HUES64 (cell line): ENCODE data around the gene TBC1D14.

Source experiments
- H3K27ac ChIP-seq: 2 replicates; pipeline ENCODE4 v1.7.0; 2013; ENCODE audit warnings: low read depth, low read length, inconsistent platforms
- H3K27me3 ChIP-seq: 2 replicates; pipeline ENCODE4 v1.6.1; 2013; ENCODE audit warnings: mild to moderate bottlenecking, low read length; ENCODE audit not compliant: insufficient read depth
- H3K36me3 ChIP-seq: 2 replicates; pipeline ENCODE4 v1.6.1; 2013; ENCODE audit warnings: mild to moderate bottlenecking, low read length; ENCODE audit not compliant: insufficient read depth
- H3K4me1 ChIP-seq: 2 replicates; pipeline ENCODE4 v1.6.1; 2013; ENCODE audit warnings: mild to moderate bottlenecking, low read length, moderate library complexity; ENCODE audit not compliant: insufficient read depth
- H3K4me3 ChIP-seq: 2 replicates; pipeline ENCODE4 v1.5.1; 2013; ENCODE audit warnings: mild to moderate bottlenecking, low read length, moderate library complexity
- H3K9ac ChIP-seq: 2 replicates; pipeline ENCODE4 v1.6.1; 2013; ENCODE audit warnings: mild to moderate bottlenecking, low read depth, low read length
- H3K9me3 ChIP-seq: 2 replicates; pipeline ENCODE4 v1.6.1; 2013; ENCODE audit warnings: low read depth, low read length; ENCODE audit not compliant: insufficient read depth
- WGBS: fragments of 150-250, 120-280 bp; methylation state at CpG from one replicate; pipeline ENCODE4 v1.1.7; 2013; ENCODE audit warnings: missing lambda C conversion rate; 5-methylcytosine and 5-hydroxymethylcytosine counted together

Gene TBC1D14

DNA sequence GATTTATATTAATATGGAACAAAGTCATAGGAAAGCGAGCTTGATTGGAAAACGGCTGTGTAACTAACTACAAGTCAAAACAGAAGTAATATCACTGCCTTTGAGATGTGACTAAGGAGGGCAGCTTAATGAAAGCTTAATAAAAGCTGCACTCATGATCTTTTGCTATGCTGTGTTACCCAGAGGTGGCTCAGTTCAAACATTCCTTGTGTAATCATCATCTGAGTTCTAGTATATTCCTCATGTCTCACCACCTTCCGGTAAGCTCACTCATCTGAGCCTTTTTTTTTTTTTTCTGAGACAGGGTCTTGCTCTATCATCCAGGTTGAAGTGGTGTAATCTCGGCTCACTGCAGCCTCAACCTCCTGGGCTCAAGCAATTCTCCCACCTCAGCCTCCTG lies 153.2 kb downstream of the TBC1D14 start:
- H3K4me3 ChIP-seq = no peak overlapping the region
- WGBS = 97% methylated on average over 4 of the region's 4 CpGs
- H3K36me3 ChIP-seq = peaks cover 75% of the 10 kb centered on the region
- no peaks in the 10 kb centered on the region for H3K9me3 ChIP-seq
- H3K27ac ChIP-seq = no peak overlapping the region
- no peaks in the 10 kb centered on the region for H3K27me3 ChIP-seq
- H3K4me1 ChIP-seq = no peaks in the 10 kb centered on the region
- no peak overlapping the region for H3K9ac ChIP-seq

DNA sequence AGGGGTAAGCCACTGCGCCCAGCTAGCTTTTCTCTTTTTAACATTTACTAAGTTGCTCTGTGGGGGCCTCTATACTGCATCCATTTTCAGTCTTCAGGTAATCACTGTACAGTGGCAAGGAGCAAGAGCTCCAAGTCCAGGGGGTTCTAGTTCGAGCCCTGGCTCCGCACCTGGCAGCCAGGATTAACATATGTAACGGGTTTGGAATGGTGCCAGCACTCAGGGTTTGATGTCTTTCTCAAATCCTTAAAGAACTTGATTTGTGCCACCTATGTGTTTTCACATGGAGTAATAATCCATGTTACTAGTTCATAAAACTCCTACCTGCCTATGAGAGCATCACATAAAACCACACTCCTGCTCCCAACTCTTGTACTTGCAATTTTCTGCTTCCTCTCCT lies 153.7 kb downstream of the TBC1D14 start:
- H3K27me3 ChIP-seq = no peaks in the 10 kb centered on the region
- H3K27ac ChIP-seq = no peak overlapping the region
- WGBS = 97% methylated on average over 4 of the region's 4 CpGs
- H3K9ac ChIP-seq = no peak overlapping the region
- no peaks in the 10 kb centered on the region for H3K4me1 ChIP-seq
- no peak overlapping the region for H3K4me3 ChIP-seq
- peaks cover 72% of the 10 kb centered on the region for H3K36me3 ChIP-seq
- H3K9me3 ChIP-seq = no peaks in the 10 kb centered on the region

- H3K9me3 ChIP-seq = no peaks in the 10 kb centered on the region
- no peak overlapping the region for H3K27ac ChIP-seq
- 96% methylated on average over 11 of the region's 11 CpGs for WGBS
- H3K4me1 ChIP-seq = no peaks in the 10 kb centered on the region; the same call in 1 of the 2 replicates
- peaks cover 45% of the 10 kb centered on the region for H3K36me3 ChIP-seq
- no peak overlapping the region for H3K9ac ChIP-seq
- H3K27me3 ChIP-seq = peaks cover 21% of the 10 kb centered on the region
- peak overlapping the region; percentile 86; the same call in 1 of the 2 replicates for H3K4me3 ChIP-seq
These were observed 156.4 kb downstream of the TBC1D14 start for GRCh38 chr4:7066006-7066405.

DNA sequence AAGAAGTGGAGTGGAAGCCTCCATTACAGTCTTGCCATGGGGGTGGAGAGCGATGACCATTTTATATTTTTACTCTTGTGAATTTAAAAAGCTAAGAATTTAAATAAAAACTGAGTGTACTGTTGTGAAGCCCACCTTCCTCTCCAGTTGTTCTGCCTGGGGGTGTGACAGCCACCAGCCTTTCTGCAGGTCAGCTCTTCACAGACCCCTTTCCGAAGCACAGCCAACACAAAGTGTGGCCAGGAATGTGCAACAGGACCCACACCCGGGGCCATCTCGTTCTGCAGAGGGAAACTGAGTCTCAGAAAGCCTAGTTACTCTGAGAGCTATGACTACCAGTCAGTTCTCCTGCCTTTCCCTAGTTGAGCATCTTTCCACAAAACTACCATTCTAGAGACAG lies 156.9 kb downstream of the TBC1D14 start:
- Histone ChIP-seq H3K9me3 (no peaks in the 10 kb centered on the region), H3K4me1 (no peaks in the 10 kb centered on the region; the same call in 1 of the 2 replicates), H3K27ac (no peak overlapping the region), H3K27me3 (peaks cover 21% of the 10 kb centered on the region), H3K9ac (no peak overlapping the region), H3K4me3 (peak overlapping the region; percentile 86), H3K36me3 (peaks cover 40% of the 10 kb centered on the region)
- WGBS = 89% methylated on average over 4 of the region's 4 CpGs

GRCh38 chr4:7067126-7067451 lies 157.5 kb downstream of the TBC1D14 start:
- 7% methylated on average over 13 of the region's 13 CpGs for WGBS
- no peaks in the 10 kb centered on the region; the same call in 1 of the 2 replicates for H3K4me1 ChIP-seq
- H3K9me3 ChIP-seq = no peaks in the 10 kb centered on the region
- peaks cover 25% of the 10 kb centered on the region for H3K27me3 ChIP-seq
- H3K27ac ChIP-seq = no peak overlapping the region
- H3K36me3 ChIP-seq = peaks cover 34% of the 10 kb centered on the region
- H3K9ac ChIP-seq = peak overlapping the region; percentile 81
- peak overlapping the region; percentile 86 for H3K4me3 ChIP-seq

DNA sequence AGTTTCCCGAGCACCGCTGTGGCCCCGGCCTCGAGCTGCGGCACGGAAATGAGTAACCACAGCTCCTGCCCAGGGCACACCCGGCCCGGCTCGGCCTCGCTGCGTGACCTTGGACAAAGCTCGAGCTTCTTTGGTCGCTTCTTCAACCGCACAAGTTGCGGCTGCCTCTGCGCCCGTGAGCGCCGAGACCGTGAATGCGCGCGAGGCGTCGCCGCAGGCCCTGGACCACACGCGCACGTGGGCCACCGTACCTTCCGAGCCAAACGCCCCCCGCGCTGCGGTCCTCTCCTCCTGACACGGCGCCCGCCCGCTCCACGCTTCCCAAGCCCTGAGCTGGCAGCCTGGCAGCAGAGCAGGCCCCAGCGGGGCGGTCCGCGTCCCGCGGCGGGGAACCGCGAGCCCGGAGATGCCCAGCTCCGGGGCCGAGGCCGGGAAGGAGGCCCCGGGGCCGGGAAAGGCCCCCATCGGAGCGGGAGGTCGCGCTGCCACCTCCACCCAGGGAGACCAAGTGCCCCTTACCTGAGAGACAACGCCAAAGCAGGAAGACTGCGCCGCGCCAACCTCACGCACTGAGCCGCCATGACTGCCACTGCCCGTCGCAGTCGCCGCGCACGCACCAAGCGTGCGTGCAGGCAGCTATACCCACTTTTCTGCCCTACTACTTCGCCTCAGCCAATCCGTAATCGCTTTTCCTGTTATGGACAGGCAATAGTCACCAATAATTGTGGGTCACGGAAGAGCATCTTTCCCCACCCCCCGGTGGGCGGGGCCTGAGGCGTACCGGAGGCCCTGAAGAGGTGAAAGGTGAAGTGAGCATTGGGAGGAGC lies 158.0 kb downstream of the TBC1D14 start, which contains the start of gene GRPEL1:
Gene GRPEL1 (minus strand): TSS at position 613 of the 827 bp plus-strand sequence. CDS start 32 bp downstream, at position 581.
- Histone ChIP-seq H3K27me3 (peaks cover 28% of the 10 kb centered on the region), H3K9me3 (no peaks in the 10 kb centered on the region), H3K4me3 (peak within 1 kb of the TSS; percentile 86), H3K4me1 (no peaks in the 10 kb centered on the region; the same call in 1 of the 2 replicates), H3K36me3 (peaks cover 32% of the 10 kb centered on the region), H3K27ac (peak within 1 kb of the TSS; percentile 34; the same call in 1 of the 2 replicates), H3K9ac (peak within 1 kb of the TSS; percentile 81)
- WGBS = under 1% methylated on average over 81 of the region's 81 CpGs

DNA sequence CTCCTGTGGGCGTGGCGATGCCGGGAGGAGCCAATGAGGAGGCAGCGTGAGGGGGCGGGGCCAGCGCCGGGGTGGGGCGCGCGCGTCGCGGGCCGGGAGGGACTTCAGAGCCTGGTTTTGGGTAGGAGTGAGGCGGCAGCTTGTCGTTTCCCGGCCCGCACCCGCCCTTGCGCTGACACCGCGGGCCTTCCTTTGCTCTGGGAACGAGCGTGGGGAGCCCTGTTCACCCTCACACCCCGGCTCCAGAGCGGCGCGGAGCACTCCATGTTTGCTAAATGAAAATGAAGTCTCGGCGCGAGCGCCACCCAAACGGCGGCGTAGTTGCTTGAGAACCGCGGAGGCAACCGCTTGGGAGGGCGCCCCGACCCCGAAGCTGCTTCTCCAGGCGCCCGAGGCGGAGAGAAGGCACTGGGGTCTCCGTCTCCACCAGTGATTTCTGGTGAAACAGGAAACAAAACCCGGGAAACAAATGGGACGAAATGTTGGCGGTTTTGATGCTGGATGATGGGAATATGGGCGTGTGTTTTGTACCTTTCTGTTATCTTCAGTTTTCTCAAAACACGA lies 158.7 kb downstream of the TBC1D14 start:
- H3K4me1 ChIP-seq = no peaks in the 10 kb centered on the region; the same call in 1 of the 2 replicates
- H3K27ac ChIP-seq = no peak overlapping the region
- H3K36me3 ChIP-seq = peaks cover 25% of the 10 kb centered on the region
- under 1% methylated on average over 50 of the region's 50 CpGs for WGBS
- no peaks in the 10 kb centered on the region for H3K9me3 ChIP-seq
- peak overlapping the region; percentile 57 for H3K9ac ChIP-seq
- peaks cover 28% of the 10 kb centered on the region for H3K27me3 ChIP-seq
- H3K4me3 ChIP-seq = peak overlapping the region; percentile 74

DNA sequence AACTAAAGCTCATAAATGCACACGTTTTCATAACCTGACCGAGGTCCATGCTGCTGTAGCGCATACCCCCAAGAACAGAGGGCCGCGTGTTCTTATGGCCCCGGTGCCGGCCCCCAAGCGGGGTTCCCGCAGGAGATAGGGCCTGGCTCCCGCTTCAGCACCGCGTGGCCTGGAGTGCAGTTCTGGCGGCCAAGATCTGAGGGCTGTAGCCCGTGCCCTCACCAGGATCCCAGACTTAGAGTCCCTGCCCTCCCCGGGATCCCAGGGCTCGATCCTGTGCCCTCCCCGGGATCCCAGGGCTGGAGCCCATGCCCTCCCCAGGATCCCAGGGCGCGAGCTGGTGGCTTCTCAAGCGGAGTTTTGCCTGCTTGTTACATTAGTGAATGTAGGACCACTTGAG lies 159.3 kb downstream of the TBC1D14 start:
- Histone ChIP-seq H3K4me3 (peak overlapping the region; percentile 74), H3K27me3 (peaks cover 28% of the 10 kb centered on the region), H3K36me3 (peaks cover 19% of the 10 kb centered on the region), H3K9me3 (no peaks in the 10 kb centered on the region), H3K9ac (peak overlapping the region; percentile 57; the same call in 1 of the 2 replicates), H3K4me1 (no peaks in the 10 kb centered on the region; the same call in 1 of the 2 replicates), H3K27ac (no peak overlapping the region)
- WGBS = 10% methylated on average over 20 of the region's 20 CpGs

DNA sequence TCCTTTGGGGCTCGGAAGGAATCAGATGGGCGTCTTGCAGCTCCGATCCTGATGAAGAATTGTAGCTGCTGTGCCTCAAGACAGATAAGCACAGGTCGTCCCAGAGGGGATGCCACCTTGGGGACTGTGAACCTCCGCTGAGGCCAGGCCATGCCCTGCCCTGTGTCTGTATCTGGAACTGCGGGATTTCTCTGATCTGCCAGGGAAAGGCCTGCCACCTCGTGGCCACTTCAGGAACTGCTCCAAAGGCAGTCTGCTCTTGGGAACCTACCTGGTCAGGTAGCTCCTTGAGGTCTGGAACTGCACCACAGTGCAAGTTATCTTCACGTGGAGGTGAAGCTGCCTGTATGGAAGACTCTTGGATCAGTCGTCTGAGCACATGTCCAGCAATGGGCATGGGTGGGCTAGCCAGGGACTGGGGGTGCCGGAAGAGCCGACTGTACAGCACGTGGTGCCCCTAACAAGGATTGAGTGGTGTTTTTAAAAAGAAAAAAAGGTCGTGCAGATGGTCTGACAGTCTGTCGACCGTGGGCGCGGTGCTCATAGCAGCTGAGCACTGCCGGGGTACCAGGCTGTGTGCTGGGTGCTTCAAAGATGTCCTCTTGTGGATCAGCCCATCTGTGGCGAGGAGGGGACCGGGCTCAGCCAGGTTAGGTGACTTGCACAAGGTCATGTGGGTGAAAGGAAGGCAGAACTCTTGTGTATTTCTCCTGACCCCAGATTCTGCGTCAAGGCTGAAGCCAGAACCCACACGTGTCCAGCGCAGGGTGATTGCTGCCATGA lies 161.3 kb downstream of the TBC1D14 start:
- H3K9me3 ChIP-seq = no peaks in the 10 kb centered on the region
- peaks cover 28% of the 10 kb centered on the region for H3K27me3 ChIP-seq
- 49% methylated on average over 23 of the region's 23 CpGs for WGBS
- H3K27ac ChIP-seq = no peak overlapping the region
- no peaks in the 10 kb centered on the region; the same call in 1 of the 2 replicates for H3K4me1 ChIP-seq
- H3K4me3 ChIP-seq = no peak overlapping the region
- H3K36me3 ChIP-seq = 0 out of 2 replicates have a peak, but pooled peaks cover 6% of the 10 kb centered on the region
- H3K9ac ChIP-seq = no peak overlapping the region

GRCh38 chr4:7073059-7073458 lies 163.4 kb downstream of the TBC1D14 start:
- peaks cover 28% of the 10 kb centered on the region for H3K27me3 ChIP-seq
- no peak overlapping the region for H3K27ac ChIP-seq
- H3K9me3 ChIP-seq = no peaks in the 10 kb centered on the region
- no peaks in the 10 kb centered on the region; the same call in 1 of the 2 replicates for H3K4me1 ChIP-seq
- no peaks in the 10 kb centered on the region for H3K36me3 ChIP-seq
- no peak overlapping the region for H3K9ac ChIP-seq
- no peak overlapping the region for H3K4me3 ChIP-seq
- 91% methylated on average over 14 of the region's 14 CpGs for WGBS
